Measurements from ENCODE around the gene REPS1.

DNA sequence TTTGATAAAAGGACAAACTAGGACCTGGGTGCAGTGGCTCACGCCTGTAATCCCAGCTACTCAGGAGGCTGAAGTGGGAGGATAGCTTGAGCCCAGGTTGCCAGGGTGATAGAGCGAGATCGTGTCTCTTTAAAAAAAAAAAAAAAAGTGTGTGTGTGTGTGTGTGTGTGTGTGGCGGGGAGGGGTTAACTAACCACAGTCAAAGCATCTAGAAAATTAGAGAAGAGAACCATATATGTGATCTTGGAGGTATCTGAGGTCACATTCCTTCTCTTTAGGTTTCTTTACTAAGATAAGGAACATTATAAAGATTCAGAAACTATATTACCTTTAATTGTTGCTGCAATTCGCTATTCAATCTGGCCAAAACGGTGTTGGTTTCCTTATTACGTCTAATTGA lies 80.9 kb downstream of the REPS1 start:
- TF ChIP-seq, protein P1, sequence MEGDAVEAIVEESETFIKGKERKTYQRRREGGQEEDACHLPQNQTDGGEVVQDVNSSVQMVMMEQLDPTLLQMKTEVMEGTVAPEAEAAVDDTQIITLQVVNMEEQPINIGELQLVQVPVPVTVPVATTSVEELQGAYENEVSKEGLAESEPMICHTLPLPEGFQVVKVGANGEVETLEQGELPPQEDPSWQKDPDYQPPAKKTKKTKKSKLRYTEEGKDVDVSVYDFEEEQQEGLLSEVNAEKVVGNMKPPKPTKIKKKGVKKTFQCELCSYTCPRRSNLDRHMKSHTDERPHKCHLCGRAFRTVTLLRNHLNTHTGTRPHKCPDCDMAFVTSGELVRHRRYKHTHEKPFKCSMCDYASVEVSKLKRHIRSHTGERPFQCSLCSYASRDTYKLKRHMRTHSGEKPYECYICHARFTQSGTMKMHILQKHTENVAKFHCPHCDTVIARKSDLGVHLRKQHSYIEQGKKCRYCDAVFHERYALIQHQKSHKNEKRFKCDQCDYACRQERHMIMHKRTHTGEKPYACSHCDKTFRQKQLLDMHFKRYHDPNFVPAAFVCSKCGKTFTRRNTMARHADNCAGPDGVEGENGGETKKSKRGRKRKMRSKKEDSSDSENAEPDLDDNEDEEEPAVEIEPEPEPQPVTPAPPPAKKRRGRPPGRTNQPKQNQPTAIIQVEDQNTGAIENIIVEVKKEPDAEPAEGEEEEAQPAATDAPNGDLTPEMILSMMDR (IDR thresholded peaks at IDR 0.05), result no peak
- no peak for TF ChIP-seq POLR2A (IDR thresholded peaks at IDR 0.05)

Measured in prostate gland (tissue), 2 donors.